K562 (cell line): Measurements from ENCODE around the gene HGFAC. TPM values are rescaled to one million over a fixed set of nuclear protein-coding genes. Genes with fewer than 3 reads are reported as not detected.

ENCODE experiments used
- ATAC-seq: fragments of 200-7000 bp; cut with Tn5 transposase; 3 replicates; pipeline ENCODE4 v1.9.1; 2020; ENCODE audit warnings: moderate library complexity
- BruUV-seq: library from RNA; stranded (reverse); fragments of 400-500 nt; replicated peaks from 2 replicates; lab custom pipeline; 2021; lab: Mats Ljungman, UMichigan
- CTCF ChIA-PET: fragments of 300-600 bp; formaldehyde crosslinking; extraction: SDS; loops from one replicate; lab custom pipeline; 2021; ENCODE audit warnings: low intra/inter-chr PET ratio; lab: Yijun Ruan, JAX
- POLR2A ChIA-PET: fragments of 300-600, 350-650 bp; sonication (Branson Sonifier 250); formaldehyde crosslinking; extraction: SDS; loops from one replicate; lab custom pipeline; 2021; ENCODE audit warnings: antibody characterized with exemption, inconsistent platforms; lab: Yijun Ruan, JAX
- DNase-seq, 4 experiments: peaks; one replicate each; pipeline versions ENCODE4 v3.0.0 to v3.0.0-alpha.2; 2011 to 2018; ENCODE audit warnings: low spot score in 3 of 4, mixed read lengths in 3 of 4; ENCODE audit errors: extremely low read depth in 1 of 4
- FAIRE-seq: peaks from 2 replicates; lab custom pipeline; 2011; peaks lifted over from hg19 to GRCh38; lab: Jason Lieb, UNC
- H2AFZ ChIP-seq: 2 replicates; pipeline ENCODE4 v1.6.0; 2011; ENCODE audit warnings: low read depth, low read length, control low read depth, inconsistent platforms
- H3K27ac ChIP-seq: fragments of 200-600 bp; 3 replicates; pipeline ENCODE4 v1.8.0; 2011; ENCODE audit warnings: low read depth, mild to moderate bottlenecking, control low read depth, inconsistent platforms, low read length, moderate library complexity, mixed read lengths; ENCODE audit errors: extremely low read depth
- H3K27me3 ChIP-seq, 2 experiments: fragments of 300-600 bp in 1 of 2; 2 replicates in 1 of 2; 3 replicates in 1 of 2; pipeline versions ENCODE4 v1.6.0 to v1.8.0; 2011; ENCODE audit warnings: inconsistent platforms in 2 of 2, low read length in 2 of 2, mild to moderate bottlenecking in 1 of 2, mixed read lengths in 1 of 2, moderate library complexity in 1 of 2; ENCODE audit not compliant: control insufficient read depth in 2 of 2, insufficient read depth in 2 of 2
- H3K36me3 ChIP-seq: fragments of 300-600 bp; 3 replicates; pipeline ENCODE4 v1.8.0; 2011; ENCODE audit warnings: mild to moderate bottlenecking, low read length, inconsistent platforms; ENCODE audit not compliant: control insufficient read depth, insufficient read depth
- H3K4me1 ChIP-seq, 2 experiments: fragments of 200-600 bp in 1 of 2; replicated peaks in 1 of 2; 2 replicates in 1 of 2; 3 replicates in 1 of 2; pipeline versions ENCODE4 v1.5.1 to v1.8.0; 2011; ENCODE audit warnings: inconsistent platforms in 2 of 2, low read length in 2 of 2, mild to moderate bottlenecking in 1 of 2, mixed read lengths in 1 of 2, moderate library complexity in 1 of 2; ENCODE audit not compliant: control insufficient read depth in 2 of 2, insufficient read depth in 2 of 2
- H3K4me2 ChIP-seq: 2 replicates; pipeline ENCODE4 v1.6.1; 2011; ENCODE audit warnings: low read length, control low read depth, inconsistent platforms, mixed read lengths; ENCODE audit not compliant: insufficient read depth
- H3K4me3 ChIP-seq: fragments of 200-600 bp; sonication (generic), shearing (Covaris generic); 2 replicates; pipeline ENCODE4 v1.5.1; 2016; ENCODE audit warnings: control low read depth, inconsistent platforms
- H3K79me2 ChIP-seq: fragments of 200-600 bp; 3 replicates; pipeline ENCODE4 v1.8.0; 2011; ENCODE audit warnings: low read length, inconsistent platforms; ENCODE audit not compliant: control insufficient read depth, insufficient read depth
- H3K9ac ChIP-seq, 2 experiments: 2 replicates each; pipeline versions ENCODE4 v1.6.0 to v1.6.1; 2011; ENCODE audit warnings: low read depth in 2 of 2, low read length in 2 of 2, control low read depth in 1 of 2, inconsistent platforms in 1 of 2, mild to moderate bottlenecking in 1 of 2, mixed read lengths in 1 of 2; ENCODE audit not compliant: insufficient read depth in 1 of 2
- H3K9me1 ChIP-seq: one replicate; pipeline ENCODE4 v1.6.0; 2011; ENCODE audit warnings: inconsistent platforms, mild to moderate bottlenecking, low read length, moderate library complexity; ENCODE audit not compliant: control insufficient read depth, insufficient read depth
- H3K9me3 ChIP-seq: replicated peaks from 2 replicates; pipeline ENCODE4 v1.5.1; 2011; ENCODE audit warnings: low read depth, low read length, inconsistent platforms; ENCODE audit not compliant: control insufficient read depth, insufficient read depth
- H4K20me1 ChIP-seq: replicated peaks from 2 replicates; pipeline ENCODE4 v1.6.1; 2011; ENCODE audit warnings: low read length, inconsistent platforms, mixed read lengths; ENCODE audit not compliant: control insufficient read depth, insufficient read depth
- CEBPG ChIP-seq, 3 experiments: fragments of 200-800 bp in 1 of 3; sonication (Bioruptor generic) in 1 of 3; sonication (generic) in 1 of 3; formaldehyde crosslinking in 1 of 3; IDR thresholded peaks in 2 of 3; conservative IDR thresholded peaks in 1 of 3; 2 replicates each; pipeline versions ENCODE4 v1.6.1 to v1.8.0; 2016 to 2022; ENCODE audit warnings: missing compliant biosample characterization in 2 of 3, missing genetic modification characterization in 2 of 3, mild to moderate bottlenecking in 1 of 3, missing genetic modification reagents in 1 of 3
- JUN ChIP-seq, 2 experiments: sonication (generic) in 1 of 2; formaldehyde crosslinking in 1 of 2; IDR thresholded peaks; 2 replicates each; pipeline versions ENCODE4 v1.6.1 to v1.8.0; 2012 to 2022; ENCODE audit warnings: borderline replicate concordance in 2 of 2, mild to moderate bottlenecking in 2 of 2, improper control_type of control experiment in 1 of 2, low read depth in 1 of 2, low read length in 1 of 2, missing genetic modification reagents in 1 of 2
- POLR2B ChIP-seq: fragments of 450-650 bp; IDR thresholded peaks from 2 replicates; pipeline ENCODE4 v1.6.1; 2018; ENCODE audit warnings: low read depth; ENCODE audit not compliant: partially characterized antibody
- REST ChIP-seq, 2 experiments: fragments of 450-650 bp; formaldehyde crosslinking in 1 of 2; IDR thresholded peaks; 2 replicates each; pipeline versions ENCODE4 v1.4.0 to v1.6.1; 2014 to 2020; ENCODE audit warnings: mild to moderate bottlenecking in 2 of 2, borderline replicate concordance in 1 of 2, low read depth in 1 of 2
- ZBTB17 ChIP-seq: fragments of 450-650 bp; formaldehyde crosslinking; IDR thresholded peaks from 2 replicates; pipeline ENCODE4 v1.4.0; 2020; ENCODE audit warnings: mild to moderate bottlenecking
- ZBTB7A ChIP-seq: IDR thresholded peaks from 2 replicates; pipeline ENCODE4 v1.6.1; 2011; ENCODE audit warnings: low read depth, mild to moderate bottlenecking, low read length, moderate library complexity, borderline replicate concordance; ENCODE audit not compliant: control insufficient read depth
- ZNF695 ChIP-seq: fragments of 450-650 bp; formaldehyde crosslinking; IDR thresholded peaks from 2 replicates; pipeline ENCODE4 v1.4.0; 2020; ENCODE audit warnings: mild to moderate bottlenecking, moderate library complexity
- WGBS: fragments of 100-300 bp; shearing (Covaris generic); methylation state at CpG from one replicate; pipeline ENCODE4 v1.1.6; 2016; ENCODE audit warnings: low coverage, mixed read lengths; ENCODE audit not compliant: insufficient coverage; ENCODE audit errors: missing lambda C conversion rate; 5-methylcytosine and 5-hydroxymethylcytosine counted together
- in situ Hi-C: fragments of 300-500 bp; cut with MboI; formaldehyde crosslinking; loops from 4 replicates; pipeline ENCODE4 v1.15.0; 2018; ENCODE audit warnings: inconsistent platforms, mixed read lengths
- intact Hi-C: fragments of 100-400 bp; cut with micrococcal nuclease; formaldehyde crosslinking; loops from 2 replicates; pipeline ENCODE4 v1.14.2; 2022
- polyA plus RNA-seq, 8 experiments: library from polyadenylated mRNA; depleted of rRNA in 4 of 8; stranded (reverse) in 5 of 8; unstranded in 3 of 8; fragments of >200 nt; fragmentation: Nextera tagmentation in 2 of 8; fragmentation: Illumina TruSeq in 1 of 8; extraction: Ambion mirVana in 2 of 8; extraction: Trizol in 1 of 8; gene quantifications; 2 replicates each; pipeline versions ENCODE4 v1.2.1 to v1.2.3, GENCODE V29; 2011 to 2014; ENCODE audit warnings: inconsistent platforms in 1 of 8, missing spikeins in 1 of 8
- total RNA-seq, 7 experiments: library from RNA; depleted of rRNA in 6 of 7; stranded (reverse); fragments of >200 nt in 6 of 7; fragmentation: Illumina TruSeq in 2 of 7; extraction: Trizol in 2 of 7; gene quantifications; 2 replicates each; pipeline versions ENCODE4 v1.2.1 to v1.2.3, GENCODE V29; 2011 to 2021; ENCODE audit warnings: low replicate concordance in 1 of 7

The HGFAC gene
- total and polyA plus RNA-seq, 9 of the 15 experiments (the other 6 are each of a cell fraction or from before 2014, with no cell fraction given), result 0.13 TPM; not detected in 8

- Histone ChIP-seq H3K9me1 (no peaks in the 10 kb centered on the region), H3K4me3 (no peak overlapping the region), H3K79me2 (no peaks in the 10 kb centered on the region), H4K20me1 (0 out of 2 replicates have a peak, but pooled peaks cover 8% of the 10 kb centered on the region), H3K27me3 (peaks cover 0 to 26% of the 10 kb centered on the region in 2 experiments; a peak in 2 of 5 replicates), H3K36me3 (no peaks in the 10 kb centered on the region), H3K4me1 (peaks cover 0 to 19% of the 10 kb centered on the region in 2 experiments; a peak in 1 of 5 replicates), H3K27ac (no peak overlapping the region), H3K9me3 (no peaks in the 10 kb centered on the region), H3K4me2 (no peak overlapping the region), H3K9ac (no peak overlapping the region), H2AFZ (no peak overlapping the region)
- in situ Hi-C loops, result no loop called here
- ATAC-seq (no peak), FAIRE-seq (no peak), DNase-seq (no peak)
- intact Hi-C loops, result no loop called here
- TF ChIP-seq ZBTB7A (no peak), ZNF695 (CRISPR knock-in tag) (no peak), JUN (IDR thresholded peaks at IDR 0.05; ENCODE audit: borderline replicate concordance, low read depth, low read length) (no peak), JUN (CRISPR knock-in tag; IDR thresholded peaks at IDR 0.05; ENCODE audit: borderline replicate concordance) (no peak), ZBTB17 (CRISPR knock-in tag) (no peak), REST (IDR thresholded peaks at IDR 0.05; ENCODE audit: borderline replicate concordance) (no peak), REST (CRISPR knock-in tag; IDR thresholded peaks at IDR 0.05; ENCODE audit: low read depth) (no peak), CEBPG (CRISPR knock-in tag; IDR thresholded peaks at IDR 0.05) (no peak), CEBPG (tag; conservative IDR thresholded peaks at IDR 0.05 in 1 of 2, IDR thresholded peaks at IDR 0.05 in 1 of 2) (no peak), POLR2B (no peak)
- CTCF ChIA-PET, result no interaction called here
- POLR2A ChIA-PET, result interaction anchor here (0.6 kb wide), 1 partner anchor 447 kb away, joined by 3 read pairs; no protein-coding TSS in a partner anchor
- WGBS, result 29% methylated on average over 12 of the region's 12 CpGs
- BruUV-seq, result no TSS peak
Observed at GRCh38 chr4:3421470-3421869, 20.3 kb upstream of the HGFAC start.
